Measurements from ENCODE around the gene NUDT9.
"Not testable (repeated sequence)": the region's sequence is repeated elsewhere in the genome, so short reads cannot be mapped to it uniquely, and the experiment has no call there.

Gene NUDT9

DNA sequence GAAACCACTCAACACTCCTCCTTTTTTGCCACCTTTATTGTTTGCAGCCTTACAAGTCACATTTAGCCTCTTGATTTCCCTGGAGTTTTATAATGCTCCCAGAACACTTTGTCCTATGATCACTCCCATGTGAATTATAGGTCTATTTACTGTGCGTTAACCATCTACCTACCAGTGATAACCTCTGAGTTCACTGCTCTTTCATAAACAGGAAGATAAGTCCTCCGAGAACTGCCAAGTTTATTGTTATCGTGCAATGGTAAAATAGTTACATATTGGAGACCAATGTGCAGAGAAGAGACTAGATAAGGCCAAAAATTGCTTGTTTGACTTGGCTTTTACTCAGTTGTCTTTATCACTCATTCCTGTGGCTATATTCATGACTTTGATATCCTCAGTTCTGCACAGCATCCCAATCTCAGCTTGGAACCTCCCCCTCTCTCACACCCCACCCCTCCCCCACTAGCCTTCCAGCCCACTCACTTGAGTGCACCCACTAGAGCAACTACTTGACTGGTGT, 12.9 kb upstream of the NUDT9 start:
- DNase-seq = no peak

DNA sequence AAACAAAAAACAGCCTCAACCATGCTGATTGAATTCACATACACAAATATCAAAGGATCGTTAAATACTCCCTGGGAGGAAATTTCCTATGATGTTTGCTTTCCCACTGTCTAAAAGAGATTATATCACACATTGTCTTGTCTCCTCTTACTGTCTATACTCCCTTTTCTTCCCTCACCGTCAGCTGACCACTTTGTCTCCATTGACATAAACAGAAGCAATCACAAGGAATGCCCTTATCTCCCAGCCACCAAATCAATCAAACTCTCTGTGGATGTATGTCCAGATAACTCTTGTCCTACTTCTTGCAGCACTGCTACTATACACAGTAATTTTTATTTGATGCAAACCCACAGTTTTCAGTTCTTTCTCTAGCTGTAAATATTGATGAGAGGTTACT, 12.2 kb upstream of the NUDT9 start:
- no peak for DNase-seq

DNA sequence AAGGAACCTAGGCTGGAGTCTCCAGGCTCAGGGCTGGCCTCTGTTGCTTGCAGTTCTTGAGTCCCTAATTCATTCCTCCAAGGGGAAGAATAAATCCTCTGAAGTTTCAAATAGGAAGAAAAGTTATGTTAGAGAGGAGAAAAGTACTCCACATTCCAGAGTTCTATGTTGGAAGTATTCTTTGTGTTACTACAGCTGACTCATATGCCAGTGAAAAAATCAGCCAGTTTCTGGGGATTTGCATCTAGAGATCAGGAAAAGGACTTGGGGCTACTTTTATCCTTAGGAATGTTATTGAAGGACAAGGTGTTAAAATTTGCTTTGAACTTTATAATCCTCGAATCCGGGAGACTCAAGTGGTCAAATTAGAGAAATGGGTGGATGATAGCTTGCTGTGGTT, 11.7 kb upstream of the NUDT9 start:
- no peak for DNase-seq

DNA sequence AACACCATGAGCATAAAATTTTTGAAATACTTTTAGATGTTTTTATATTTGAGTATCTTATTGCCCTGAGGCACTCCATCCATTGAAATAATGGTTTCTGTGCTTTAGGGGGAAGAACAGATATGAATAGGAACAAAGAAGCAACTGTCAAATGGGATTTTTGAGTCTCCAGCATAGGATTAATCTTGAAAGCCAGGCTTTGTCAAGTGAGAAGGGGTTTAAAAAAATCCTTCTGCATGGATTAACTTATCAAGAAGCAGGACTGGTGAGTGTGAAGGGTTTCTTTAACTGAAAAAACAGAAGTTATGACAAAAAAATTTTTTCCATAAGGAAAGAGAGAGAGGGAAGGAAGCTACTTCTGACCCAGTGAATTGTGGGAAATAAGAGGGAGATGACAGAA, 7.6 kb upstream of the NUDT9 start:
- DNase-seq = no peak

DNA sequence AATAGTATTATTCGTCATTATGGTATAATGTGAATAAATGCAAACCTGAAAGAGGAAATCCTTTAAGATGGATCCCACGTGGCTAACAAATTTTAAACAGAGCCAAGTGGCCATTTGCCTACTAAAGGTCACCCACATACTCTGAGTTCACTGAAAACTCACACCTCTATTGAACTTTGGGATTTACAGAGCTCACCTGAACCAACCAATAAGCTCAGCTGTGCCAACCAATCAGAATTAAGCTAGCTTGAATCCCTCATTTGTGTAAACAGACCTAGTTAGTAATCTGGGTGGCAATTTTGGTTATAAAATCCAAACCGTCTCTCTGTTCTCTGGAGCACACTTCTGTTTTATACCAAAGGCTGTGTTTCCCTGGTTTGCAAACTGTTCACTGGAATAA, 5.4 kb upstream of the NUDT9 start:
- DNase-seq = no peak

DNA sequence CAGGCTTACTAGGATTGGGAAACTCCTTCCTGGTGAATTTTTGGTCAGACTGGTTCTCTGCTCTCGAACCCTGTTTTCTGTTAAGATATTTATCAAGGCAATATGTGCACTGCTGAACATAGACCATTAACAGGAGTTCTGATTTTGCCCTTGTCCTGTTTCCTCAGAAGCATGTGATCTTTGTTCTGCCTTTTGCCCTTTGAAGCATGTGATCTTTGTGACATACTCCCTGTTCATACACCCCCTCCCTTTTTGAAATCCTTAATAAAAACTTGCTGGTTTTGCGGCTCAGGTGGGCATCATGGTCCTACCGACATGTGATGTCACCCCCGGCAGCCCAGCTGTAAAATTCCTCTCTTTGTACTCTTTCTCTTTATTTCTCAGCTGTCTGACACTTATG, 4.0 kb upstream of the NUDT9 start:
- not testable (repeated sequence) for DNase-seq

DNA sequence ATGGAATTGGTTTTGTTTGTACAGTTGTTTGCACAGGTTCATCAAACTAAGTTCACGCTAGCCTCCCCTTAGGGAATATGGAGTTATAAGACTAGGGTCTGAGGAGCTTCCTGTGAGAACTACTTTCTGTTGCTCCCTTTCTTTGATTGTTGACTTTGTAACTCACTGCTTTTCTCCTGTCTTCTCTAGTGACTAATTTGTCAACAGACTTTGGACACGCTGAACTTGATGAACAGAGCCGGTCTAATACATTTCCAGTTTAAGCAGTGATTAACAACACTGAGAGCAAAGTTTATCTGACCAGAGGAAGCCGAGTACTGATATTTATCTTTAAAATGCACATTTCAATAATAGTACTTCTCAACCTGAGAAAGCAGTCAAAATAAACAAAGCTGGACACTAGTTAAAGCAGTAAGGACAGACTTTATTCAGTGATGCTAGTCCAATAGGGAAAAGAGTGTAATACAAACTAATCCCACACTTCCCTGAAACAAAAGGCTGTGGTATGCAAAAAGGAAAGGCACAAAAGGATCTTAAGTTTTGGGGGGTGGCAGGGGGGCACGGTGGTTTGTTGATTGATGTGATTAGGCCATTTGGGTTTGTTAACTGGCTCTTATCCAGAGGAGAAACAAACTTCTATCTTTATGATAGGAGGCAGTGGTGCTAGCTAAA, 2.7 kb upstream of the NUDT9 start:
- DNase-seq = no peak

DNA sequence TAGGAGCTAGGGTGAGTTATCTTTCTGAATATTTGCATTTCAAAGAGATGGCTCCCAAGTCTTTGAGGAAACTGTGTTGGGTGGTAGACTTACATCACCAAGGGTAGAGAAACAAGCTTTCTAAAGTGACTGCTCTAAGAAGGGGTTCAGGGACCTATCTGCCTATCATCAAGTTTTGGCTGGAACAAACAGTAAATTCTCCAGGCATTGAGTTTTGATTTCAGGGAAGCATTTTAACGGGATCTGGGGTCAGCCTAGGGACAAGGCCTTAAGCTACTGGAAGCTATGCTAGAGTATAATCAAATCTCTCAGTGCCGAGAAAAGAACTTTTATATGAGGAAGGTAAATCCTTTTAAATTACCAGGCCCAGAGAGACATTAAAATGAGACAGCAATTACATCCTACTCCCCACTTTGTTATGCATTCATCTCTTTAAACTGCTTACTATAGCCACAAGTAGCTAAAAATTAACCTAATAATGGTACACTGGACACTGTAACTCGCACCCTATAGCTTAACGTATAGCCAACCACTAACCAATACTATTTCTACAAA, 2.0 kb upstream of the NUDT9 start:
- no peak for DNase-seq

DNA sequence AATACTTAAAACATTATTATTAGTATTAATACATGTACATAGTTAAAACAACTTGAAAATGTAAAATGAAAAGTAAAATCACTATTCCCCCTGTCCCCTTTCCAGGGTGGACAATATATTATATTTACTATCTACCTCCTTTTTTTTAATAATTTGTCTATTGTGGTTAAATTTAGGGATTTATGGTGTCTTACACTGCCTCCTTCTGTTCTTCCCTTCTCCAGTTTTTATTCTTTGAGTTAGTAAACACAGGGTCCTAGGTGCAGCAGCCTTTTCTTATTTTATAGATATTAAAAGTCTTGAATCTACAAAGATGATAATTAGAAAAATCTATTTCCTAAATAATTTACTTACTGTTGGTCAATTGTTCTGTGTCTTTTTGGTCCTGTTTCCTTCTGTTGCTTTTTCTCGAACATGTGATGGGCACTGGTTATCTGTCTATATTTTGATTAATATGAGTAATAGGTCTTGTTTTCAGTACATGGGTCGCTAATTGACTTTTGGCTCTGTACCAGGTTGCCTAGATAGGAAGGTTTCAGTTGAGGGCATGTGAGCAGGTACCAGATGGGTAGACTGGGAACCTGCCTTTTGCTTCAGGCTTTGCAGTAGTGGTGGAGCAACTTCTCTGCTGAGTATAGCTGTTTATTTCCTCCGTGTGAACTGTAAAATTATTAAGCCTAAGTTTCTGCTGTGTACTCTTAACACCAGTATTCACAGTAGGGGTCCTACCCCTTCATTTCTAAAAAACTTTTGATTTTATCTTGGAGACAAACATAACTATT, 1.1 kb downstream of the NUDT9 start:
- DNase-seq = no peak

DNA sequence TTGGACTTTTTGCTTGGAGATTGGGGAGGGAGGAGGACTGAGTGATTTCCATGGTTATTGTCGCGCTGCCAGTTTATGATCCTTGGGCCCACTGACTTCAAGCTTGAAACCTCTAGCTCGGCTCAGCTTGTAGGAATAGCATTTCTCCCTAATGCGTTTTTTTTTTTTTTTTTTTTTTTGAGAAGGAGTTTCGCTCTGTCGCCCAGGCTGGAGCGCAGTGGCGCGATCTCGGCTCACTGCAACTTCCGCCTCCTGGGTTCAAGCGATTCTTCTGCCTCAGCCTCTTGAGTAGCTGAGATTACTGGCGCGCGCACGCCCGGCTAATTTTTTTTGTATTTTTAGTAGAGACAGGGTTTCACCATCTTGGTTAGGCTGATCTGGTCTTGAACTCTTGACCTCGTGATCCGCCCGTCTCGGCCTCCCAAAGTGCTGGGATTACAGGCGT, 1.7 kb downstream of the NUDT9 start:
- DNase-seq = not testable (repeated sequence)

DNA sequence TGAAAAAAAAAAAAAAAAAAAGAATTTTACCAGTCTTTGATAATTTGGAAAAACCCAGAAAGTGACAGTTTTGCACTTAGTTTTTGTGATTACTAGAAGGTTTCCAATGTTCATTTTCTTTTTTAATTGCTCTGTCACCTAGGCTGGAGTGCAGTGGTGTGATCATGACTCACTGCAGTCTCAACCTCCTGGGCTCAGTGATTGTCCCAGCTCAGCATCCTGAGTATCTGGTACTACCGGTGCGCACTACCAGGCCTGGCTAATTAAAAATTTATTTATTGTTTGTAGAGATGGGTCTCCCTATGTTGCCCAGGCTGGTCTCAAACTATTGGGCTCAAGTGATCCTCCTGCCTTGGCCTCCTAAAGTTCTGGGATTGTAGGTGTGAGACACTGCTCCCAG, 3.3 kb downstream of the NUDT9 start:
- no peak for DNase-seq

DNA sequence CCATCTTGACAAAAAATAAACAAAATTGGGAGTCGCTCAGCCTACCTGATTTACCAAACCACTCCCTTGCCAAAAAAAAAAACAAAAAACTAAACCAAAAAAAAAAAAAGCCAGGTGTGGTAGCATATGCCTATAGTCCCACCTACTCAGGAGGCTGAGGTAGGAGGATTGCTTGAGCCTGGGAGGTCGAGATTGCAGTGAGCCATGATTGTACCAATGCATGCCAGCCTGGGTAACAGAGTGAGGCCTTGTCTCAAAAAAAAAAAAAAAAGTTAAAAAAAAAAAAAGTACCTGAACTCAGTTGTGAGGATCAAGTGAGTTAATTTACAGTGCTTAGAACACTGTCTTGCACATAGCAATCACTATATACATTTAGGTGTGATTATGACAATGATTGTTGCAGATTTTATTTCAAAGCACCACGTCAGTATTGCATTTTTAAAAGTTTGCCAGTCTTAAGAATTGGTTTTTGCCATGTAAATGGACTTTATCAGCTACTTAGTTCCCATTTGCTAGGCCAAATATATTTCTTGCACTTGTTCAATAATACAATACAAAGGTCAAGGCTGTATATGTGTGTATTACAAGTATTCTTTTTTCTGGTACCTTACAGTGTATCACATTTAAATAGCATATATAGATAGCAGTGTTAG, 4.6 kb downstream of the NUDT9 start:
- no peak for DNase-seq

DNA sequence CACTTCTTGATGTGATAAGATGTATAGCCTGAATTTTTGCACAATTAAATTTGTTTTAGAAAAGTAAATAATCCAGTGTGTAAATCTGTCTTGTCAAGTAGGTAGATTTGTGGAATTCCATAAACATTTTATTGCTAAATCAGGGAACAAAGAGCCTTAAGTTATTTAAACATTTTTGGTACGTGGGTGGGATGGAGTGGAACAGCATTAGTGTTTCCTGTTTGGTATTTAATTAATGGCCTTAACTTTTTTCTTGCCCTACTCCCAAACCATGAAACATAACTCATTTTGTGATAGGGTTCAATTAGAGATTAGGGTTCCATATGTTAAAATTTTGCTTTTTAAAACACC, 5.1 kb downstream of the NUDT9 start:
- no peak for DNase-seq

DNA sequence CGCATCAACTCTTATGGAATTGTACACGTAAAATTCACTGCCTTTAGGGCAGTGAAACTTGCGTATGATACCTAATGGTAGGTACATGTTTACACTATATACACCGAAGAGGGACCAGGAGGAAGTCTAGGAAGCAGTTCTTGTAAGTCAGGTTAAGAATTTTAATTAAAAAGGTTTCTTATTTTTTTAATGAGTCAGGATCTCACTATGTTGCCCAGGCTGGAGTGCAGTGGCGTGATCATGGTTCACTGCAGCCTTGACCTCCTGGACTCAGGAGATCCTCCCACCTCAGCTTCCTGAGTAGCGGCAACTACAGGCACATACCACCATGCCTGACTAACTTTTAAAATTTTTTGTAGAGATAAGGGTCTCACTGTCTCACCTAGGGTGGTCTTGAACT, 6.6 kb downstream of the NUDT9 start:
- DNase-seq = no peak

DNA sequence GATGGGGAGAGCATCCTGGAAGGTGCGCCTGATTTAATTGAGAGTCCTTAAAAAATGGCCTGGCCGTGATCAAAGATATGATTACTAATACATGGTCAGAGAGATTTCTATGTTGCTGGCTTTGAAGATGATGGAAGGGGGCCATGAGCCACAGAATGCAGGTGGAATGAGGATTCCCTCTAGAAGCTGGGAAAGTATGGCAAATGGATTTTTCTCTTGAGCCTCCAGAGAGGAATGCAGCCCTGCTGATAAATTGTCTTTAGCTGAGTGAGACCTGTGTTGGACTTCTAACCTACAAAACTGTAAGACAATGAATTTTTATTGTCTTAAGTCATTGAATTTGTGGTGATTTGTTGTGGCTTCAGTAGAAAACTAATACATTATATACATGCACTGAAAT, 7.7 kb downstream of the NUDT9 start:
- no peak for DNase-seq

DNA sequence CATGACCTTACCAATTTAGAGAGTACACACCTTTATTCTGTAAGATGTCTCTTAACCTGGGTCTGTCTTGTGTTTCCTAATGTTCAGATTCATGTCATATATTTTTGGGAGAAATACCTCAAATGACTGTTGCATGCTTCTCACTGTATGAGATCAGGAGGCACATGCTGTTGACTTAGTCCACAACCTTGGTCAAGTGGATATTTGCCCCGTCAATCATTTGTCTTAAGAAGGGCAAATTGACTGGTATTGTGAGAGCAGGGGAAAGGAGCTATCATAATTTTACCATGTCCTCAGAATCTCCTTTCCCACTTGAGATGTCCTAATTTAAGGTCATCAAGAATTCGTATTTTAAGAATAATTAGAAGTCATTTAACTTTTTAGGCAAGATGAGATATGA, 11.0 kb downstream of the NUDT9 start:
- no peak for DNase-seq

DNA sequence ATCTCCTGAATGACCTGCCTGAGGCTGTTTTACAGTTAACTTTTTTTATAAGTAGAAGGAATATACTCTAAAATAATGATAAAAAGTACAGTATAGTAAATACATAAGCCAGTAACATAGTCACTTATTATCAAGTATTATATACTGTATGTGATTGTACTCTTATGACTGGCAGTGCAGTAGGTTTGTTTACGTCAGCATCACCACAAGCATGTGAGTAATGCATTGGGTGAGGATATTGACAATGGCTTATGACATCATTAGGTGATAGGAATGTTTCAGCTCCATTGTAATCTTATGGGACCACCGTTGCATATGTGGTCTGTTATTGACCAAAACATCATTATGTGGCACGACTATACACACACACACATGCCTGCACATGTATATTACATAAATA, 20.5 kb downstream of the NUDT9 start:
- DNase-seq = no peak

DNA sequence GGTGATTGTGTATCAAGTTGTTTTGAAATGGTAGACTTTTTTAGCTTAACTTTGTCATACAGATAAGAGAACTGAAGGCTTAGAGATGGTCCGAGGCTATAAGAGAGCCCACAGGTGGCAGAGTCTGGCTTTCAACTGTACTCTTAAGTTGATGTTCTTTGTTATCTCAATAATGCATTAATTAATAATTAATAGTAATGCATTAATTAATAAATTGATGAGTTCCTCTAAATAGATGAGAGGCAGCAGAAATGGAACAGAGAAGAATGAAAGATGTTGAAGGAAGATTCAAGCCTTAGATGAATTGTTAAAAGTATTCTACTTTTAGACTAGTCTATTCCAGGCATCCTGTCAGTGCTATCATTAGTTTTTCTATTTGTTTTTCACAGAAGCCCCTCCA, 22.4 kb downstream of the NUDT9 start:
- no peak for DNase-seq

DNA sequence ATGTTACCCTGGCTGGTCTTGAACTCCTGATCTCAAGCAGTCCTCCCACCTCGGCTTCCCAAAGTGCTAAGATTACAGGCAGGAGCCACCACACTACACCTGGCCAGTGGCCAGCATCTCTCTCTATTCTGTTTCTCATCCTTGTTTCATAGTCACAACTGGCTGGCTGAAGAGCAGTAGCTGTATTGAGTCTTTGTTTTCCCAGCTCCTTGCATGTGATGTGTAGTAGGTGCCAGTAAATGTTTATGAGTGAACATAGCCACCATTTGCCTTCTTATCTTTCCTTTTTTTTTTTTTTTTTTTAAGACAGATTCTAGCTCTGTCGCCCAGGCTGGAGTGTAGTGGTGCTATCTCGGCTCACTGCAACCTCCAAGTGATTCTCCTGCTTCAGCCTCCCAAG, 23.6 kb downstream of the NUDT9 start:
- no peak for DNase-seq

DNA sequence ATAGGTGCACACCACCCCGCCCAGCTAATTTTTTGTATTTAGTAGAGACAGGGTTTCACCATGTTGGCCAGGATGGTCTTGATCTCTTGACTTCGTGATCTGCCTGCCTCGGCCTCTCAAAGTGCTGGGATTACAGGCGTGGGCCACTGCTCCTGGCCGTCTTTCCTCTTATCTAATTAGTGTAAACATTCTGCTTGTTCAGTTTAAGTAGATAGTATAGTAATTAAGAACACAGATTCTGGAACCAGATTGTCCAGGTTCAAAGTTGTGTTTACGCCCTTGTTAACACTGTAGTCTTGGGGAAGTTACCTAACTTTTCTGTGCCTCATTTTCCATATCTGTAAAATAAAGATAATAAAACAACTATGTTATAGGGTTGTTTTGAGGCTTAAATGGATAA, 24.0 kb downstream of the NUDT9 start:
- DNase-seq = not testable (repeated sequence)

DNA sequence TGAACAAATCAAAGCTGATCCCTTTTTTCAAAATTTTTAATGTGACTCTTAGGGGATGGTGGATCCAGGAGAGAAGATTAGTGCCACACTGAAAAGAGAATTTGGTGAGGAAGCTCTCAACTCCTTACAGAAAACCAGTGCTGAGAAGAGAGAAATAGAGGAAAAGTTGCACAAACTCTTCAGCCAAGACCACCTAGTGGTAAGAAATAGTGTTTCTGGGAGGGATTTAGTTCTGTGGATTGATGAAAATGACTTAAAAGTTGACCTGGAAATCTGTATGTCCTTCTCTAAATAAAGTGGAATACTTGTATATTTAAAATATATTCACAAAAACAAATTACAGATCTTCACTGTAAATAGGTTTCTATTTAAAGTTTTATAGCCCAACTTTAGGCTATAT, 29.2 kb downstream of the NUDT9 start:
- no peak for DNase-seq

DNA sequence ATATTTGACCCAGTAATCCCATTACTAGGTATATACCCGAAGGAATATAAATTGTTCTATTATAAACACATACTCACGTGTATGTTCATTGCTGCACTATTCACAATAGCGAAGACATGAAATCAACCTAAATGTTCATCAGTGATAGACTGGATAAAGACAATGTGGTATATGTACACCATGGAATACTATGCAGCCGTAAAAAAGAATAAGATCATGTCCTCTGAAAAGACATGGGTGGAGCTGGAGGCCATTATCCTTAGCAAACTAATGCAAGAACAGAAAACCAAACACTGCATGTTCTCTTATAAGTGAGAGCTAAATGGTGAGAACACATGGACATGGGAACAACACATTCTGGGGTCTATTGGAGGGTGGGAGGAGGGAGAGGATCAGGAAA, 36.5 kb downstream of the NUDT9 start:
- no peak for DNase-seq

DNA sequence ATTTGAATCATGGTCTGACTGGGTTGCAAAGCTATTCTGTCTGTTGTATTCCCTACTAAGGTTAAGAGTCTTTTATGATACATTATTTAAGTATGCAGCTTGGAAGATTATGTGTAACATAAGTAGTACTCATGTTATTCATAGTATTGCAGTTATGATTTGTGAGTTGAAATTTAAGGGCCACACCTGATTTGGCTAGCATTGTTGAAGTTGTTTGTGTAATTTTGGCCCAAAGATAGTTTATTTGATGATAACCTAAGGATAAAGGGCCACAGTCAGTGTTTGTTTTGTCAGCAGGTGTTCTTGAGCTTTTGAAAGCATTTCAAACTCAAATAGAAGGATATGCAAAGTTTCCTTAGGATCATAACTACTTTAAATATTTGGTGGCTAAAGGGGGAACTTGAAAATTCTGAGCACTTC, 38.9 kb downstream of the NUDT9 start:
- DNase-seq = no peak

DNA sequence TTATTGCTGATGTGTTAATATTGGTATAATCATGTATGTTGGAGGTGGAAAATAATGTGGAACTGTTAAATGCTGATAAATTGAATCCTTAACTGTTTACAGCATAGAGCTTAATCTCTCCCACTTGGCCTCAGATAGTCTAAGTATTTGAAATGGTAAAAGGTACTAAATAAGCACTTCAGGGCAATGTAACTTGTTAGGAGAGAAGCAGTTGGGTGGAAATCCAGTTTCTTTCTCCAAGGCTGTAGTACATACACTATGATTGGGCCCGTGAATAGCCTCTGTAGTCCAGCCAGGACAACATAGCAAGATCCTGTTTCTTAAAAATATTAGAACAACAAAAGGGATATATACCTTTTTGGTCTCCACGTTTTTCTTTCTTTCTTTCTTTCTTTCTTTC, 39.7 kb downstream of the NUDT9 start:
- DNase-seq = no peak
